HCT116 (cell line): ENCODE results near the gene TMPRSS9.

Source experiments
- CEBPB ChIP-seq: IDR thresholded peaks from 2 replicates; pipeline ENCODE4 v1.6.1; 2012; ENCODE audit warnings: low read depth
- CTCF ChIP-seq, 3 experiments: fragments of 200-600 bp in 1 of 3; sonication (generic) in 1 of 3; IDR thresholded peaks in 2 of 3; conservative IDR thresholded peaks in 1 of 3; 2 replicates each; pipeline ENCODE4 v1.5.1; 2012 to 2017; ENCODE audit warnings: low read depth in 2 of 3, low read length in 2 of 3, antibody characterized with exemption in 1 of 3, borderline replicate concordance in 1 of 3, control low read depth in 1 of 3, mild to moderate bottlenecking in 1 of 3, mixed read lengths in 1 of 3, mixed run types in 1 of 3, moderate library complexity in 1 of 3; ENCODE audit not compliant: insufficient read depth in 1 of 3
- EZH2 ChIP-seq: fragments of 200-600 bp; sonication (generic); IDR thresholded peaks from 2 replicates; pipeline ENCODE4 v1.6.1; 2017; ENCODE audit warnings: antibody characterized with exemption, mixed run types
- EZH2phosphoT487 ChIP-seq: fragments of 200-600 bp; IDR thresholded peaks from 2 replicates; pipeline ENCODE4 v1.6.1; 2018; ENCODE audit warnings: antibody characterized with exemption, borderline replicate concordance
- JUND ChIP-seq: IDR thresholded peaks from 2 replicates; pipeline ENCODE4 v1.6.1; 2012
- MAX ChIP-seq: IDR thresholded peaks from 2 replicates; pipeline ENCODE4 v1.6.1; 2012
- POLR2A ChIP-seq: IDR thresholded peaks from 2 replicates; pipeline ENCODE4 v1.7.0; 2011; ENCODE audit warnings: borderline replicate concordance; ENCODE audit not compliant: insufficient read depth, insufficient read length; ENCODE audit errors: extremely low read depth
- POLR2AphosphoS5 ChIP-seq: IDR thresholded peaks from 2 replicates; pipeline ENCODE4 v1.6.1; 2011; ENCODE audit warnings: mild to moderate bottlenecking, low read depth, low read length, moderate library complexity
- RAD21 ChIP-seq: IDR thresholded peaks from 2 replicates; pipeline ENCODE4 v1.6.1; 2012; ENCODE audit warnings: low read depth, mild to moderate bottlenecking
- REST ChIP-seq: IDR thresholded peaks from 2 replicates; pipeline ENCODE4 v1.6.1; 2012; ENCODE audit warnings: low read depth
- YY1 ChIP-seq: IDR thresholded peaks from 2 replicates; pipeline ENCODE4 v1.6.1; 2011; ENCODE audit warnings: low read length, low read depth, moderate library complexity, mild to moderate bottlenecking; ENCODE audit not compliant: insufficient replicate concordance; ENCODE audit errors: extremely low read depth
- ZFX ChIP-seq: fragments of 450-650 bp; IDR thresholded peaks from 2 replicates; pipeline ENCODE4 v1.6.1; 2017
- ZNF274 ChIP-seq: fragments of 200-500 bp; sonication (Bioruptor generic); IDR thresholded peaks from 2 replicates; pipeline ENCODE4 v1.6.1; 2014; ENCODE audit warnings: mild to moderate bottlenecking, low read depth, low read length, inconsistent platforms

- no peak for TF ChIP-seq YY1
- no peak for TF ChIP-seq CTCF (IDR thresholded peaks at IDR 0.05 in 2 of 3, conservative IDR thresholded peaks at IDR 0.05 in 1 of 3; ENCODE audit: borderline replicate concordance in 1 of 3, insufficient read depth in 1 of 3, low read depth in 2 of 3, low read length in 2 of 3)
- no peak for TF ChIP-seq EZH2phosphoT487
- no peak for TF ChIP-seq ZNF274
- no peak for TF ChIP-seq JUND
- TF ChIP-seq RAD21 = no peak
- TF ChIP-seq POLR2A = no peak
- no peak for TF ChIP-seq REST
- TF ChIP-seq EZH2 = no peak
- no peak for TF ChIP-seq POLR2AphosphoS5
- TF ChIP-seq MAX = no peak
- TF ChIP-seq CEBPB = no peak
- no peak for TF ChIP-seq ZFX
Observed at GRCh38 chr19:2353159-2353886, 6.7 kb upstream of the TMPRSS9 start.
